NCI-H69 (cell line): ENCODE data around the gene SLC31A2.

Experiments used
- DNase-seq: peaks from one replicate; lab custom pipeline; 2025; lab: John Stamatoyannopoulos, UW

Gene SLC31A2

DNA sequence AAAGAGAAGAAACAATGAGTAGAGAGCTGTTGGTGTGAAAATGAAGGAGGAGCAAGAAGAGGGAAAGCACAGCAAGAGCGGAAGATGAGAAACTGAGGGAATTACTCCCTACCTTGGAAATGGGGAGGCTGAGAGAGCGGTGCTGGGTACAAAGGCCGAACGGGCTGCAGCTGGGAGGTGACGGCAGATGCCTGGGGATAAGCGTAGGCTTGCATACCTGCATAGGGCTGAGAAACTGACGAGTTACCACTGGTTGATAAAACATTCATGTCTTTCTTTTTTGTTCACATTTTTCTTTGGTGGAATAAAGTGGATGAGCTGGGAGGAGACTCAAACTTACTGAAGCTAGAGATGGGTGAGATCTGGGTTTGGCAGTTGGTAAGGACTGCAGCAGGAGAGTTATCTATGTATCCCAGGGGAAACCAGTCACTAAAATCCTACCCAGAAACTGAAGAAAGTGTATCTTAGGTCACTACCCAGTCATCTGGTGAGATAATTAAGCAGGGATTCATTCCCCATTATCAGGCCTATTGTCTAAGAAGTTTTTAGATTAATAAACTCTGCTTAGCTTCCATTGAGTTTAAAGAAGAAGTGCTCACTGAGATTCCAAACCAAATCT, 35.4 kb downstream of the SLC31A2 start:
- DNase-seq: no peak

DNA sequence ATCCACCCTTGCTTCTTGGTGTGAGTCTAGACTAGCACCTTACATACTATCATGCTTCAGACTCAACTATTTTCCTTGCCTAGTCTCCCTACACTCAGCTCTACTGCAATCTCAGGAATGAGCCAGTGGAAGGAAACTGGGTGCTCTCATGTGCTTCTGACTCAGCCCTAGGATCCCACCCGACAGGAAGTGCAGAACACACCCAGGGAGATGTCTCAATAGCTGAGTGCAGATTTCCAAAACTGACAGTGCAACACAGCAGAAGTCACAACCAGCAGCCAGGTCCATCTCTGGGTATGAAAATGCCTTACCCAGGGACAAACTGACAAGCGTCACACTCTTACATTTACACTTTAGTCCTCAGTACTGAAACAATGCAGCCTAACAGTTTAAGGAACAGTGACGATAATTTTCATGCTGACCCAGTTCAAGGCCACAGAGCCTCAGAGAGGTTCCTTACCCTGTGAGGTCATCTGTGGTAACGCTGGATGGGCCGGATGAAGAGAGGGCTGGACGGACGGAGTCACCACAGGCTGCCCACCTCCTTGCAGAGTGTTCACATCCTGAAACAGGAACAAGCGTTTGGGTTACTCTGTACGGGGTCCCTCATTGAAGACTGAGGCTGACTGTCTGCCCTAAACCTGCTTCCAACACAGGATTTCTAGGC, 37.3 kb downstream of the SLC31A2 start:
- DNase-seq: no peak

DNA sequence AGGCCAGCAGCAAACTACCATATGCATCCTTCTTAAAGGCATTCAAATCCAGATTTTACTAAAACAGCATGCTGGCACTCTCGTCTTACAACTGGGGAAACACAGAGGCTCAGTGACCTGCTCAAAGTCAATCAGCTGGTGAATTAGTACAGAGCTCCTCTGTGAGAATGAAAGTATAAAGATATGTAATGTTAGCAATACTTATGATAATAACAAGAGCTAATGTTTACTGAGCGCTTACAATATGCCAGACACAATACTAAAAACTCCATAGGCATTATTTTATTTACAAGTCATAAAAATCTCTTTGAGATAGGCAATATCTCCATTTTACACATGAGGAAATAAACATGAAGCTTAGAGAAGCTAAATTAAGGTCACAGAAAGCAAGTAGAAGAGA, 41.6 kb downstream of the SLC31A2 start:
- DNase-seq: no peak

DNA sequence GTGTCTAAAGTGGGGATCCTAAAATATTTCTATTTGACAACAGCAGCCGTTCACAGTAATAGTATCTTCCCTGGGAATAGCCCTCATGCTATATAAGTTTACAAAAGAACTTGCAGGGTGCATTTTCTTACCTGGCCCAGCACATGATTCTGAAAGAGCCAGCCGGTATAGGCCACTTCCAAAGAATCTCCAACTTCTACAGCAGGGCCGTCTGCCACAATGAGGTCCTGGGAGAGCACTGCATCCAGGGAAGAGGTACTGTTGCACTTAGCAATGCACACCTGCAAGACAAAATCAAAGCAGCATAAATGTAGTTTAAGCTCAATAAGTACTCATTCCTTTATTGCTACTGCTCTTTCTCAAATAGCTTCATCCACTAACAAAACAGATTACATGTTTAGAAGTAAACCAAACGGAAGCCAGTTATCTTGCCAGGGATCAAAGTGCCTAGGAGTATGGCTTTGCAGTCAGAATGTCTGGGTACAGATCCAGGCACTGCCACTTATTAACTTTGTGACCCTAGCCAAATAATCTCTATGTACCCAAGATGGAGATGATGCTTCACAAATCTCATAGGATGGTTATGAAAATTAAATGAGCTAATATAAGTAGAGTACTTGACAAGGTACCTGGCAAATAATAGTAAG, 49.0 kb downstream of the SLC31A2 start:
- DNase-seq: no peak

DNA sequence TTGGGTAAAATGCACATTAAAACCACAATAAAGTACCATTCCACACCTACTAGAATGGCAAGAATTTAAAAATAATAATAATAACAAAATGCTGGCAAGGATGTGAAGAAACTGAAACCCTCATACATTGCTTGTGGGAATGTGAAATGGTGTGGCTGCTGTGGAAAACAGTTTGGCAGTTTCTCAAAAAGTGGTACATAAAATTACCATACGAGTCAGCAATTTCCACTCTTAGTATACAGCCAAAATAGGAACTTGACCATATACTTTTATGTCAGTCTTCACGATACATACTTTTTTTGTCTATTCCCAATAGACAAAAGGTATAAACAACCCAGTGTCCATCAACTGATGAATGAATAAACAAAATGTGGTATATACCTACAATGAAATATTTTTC, 54.6 kb downstream of the SLC31A2 start:
- no peak for DNase-seq

DNA sequence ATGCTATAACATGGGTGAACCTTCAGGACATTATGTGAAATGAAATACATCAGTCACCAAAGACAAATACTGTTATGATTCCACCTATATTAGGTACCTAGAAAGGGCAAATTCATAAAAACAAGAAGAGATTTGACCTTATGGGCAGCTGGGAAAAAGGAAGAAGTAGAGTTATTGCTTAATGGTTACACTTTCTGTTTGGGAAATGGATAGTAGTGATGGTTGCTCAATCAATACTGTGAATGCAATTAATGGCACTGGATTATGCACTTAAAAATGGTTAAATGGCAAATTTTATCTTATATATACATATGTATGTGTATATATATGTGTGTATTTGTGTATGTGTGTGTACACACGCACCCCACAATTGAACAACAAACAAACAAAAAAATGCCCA, 55.1 kb downstream of the SLC31A2 start:
- no peak for DNase-seq

DNA sequence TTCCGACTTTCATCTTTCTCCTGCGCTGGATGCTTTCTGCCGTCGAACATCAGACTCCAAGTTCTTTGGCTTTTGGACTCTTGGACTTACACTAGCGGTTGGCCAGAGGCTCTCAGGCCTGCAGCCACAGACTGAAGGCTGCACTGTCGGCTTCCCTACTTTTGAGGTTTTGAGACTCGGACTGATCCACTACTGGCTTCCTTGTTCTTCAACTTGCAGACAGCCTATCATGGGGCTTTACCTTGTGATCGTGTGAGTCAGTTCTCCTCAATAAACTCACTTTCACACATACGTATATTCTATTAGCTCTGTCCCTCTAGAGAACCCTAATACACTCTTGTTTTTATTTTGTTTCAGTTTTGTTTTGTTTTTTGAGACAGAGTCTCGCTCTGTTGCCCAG, 60.0 kb downstream of the SLC31A2 start:
- no peak for DNase-seq
